ENCODE data around the gene SGMS1. TPM values are rescaled to one million over a fixed set of nuclear protein-coding genes. Genes with fewer than 3 reads are reported as not detected.

The SGMS1 gene
- total RNA-seq, 3 donors from 2014 or later, result 66.5 to 114 (median 80.1) TPM

- Histone ChIP-seq H3K4me3 (no peak overlapping the region), H3K36me3 (no peaks in the 10 kb centered on the region), H3K27me3 (no peaks in the 10 kb centered on the region), H3K9me3 (no peaks in the 10 kb centered on the region), H3K4me1 (peaks cover 0 to 18% of the 10 kb centered on the region in 2 donors), H3K27ac (no peak overlapping the region)
- no peak for DNase-seq (ENCODE audit: low spot score in 2 of 2)
- TF ChIP-seq CTCF (IDR thresholded peaks at IDR 0.05) (no peak), POLR2A (IDR thresholded peaks at IDR 0.05) (no peak)
- intact Hi-C loops (cut with DNase I; ENCODE audit: low total_unique reads), result no loop called here
Observed at GRCh38 chr10:50600831-50601477, 22.8 kb downstream of the SGMS1 start.

GRCh38 chr10:50600286-50600685 lies 23.5 kb downstream of the SGMS1 start:
- Histone ChIP-seq H3K27me3 (no peaks in the 10 kb centered on the region), H3K9me3 (no peaks in the 10 kb centered on the region), H3K27ac (no peak overlapping the region), H3K36me3 (no peaks in the 10 kb centered on the region), H3K4me1 (peaks cover 0 to 12% of the 10 kb centered on the region in 2 donors), H3K4me3 (no peak overlapping the region)
- TF ChIP-seq POLR2A (IDR thresholded peaks at IDR 0.05) (no peak), CTCF (IDR thresholded peaks at IDR 0.05) (no peak), POLR2AphosphoS5 (IDR thresholded peaks at IDR 0.05) (no peak)
- no peak for DNase-seq (ENCODE audit: low spot score in 2 of 2)
- intact Hi-C loops (cut with DNase I; ENCODE audit: low total_unique reads), result no loop called here

GRCh38 chr10:50596897-50597296 lies 26.9 kb downstream of the SGMS1 start:
- Histone ChIP-seq H3K27ac (no peak overlapping the region), H3K36me3 (no peaks in the 10 kb centered on the region), H3K9me3 (no peaks in the 10 kb centered on the region), H3K27me3 (no peaks in the 10 kb centered on the region), H3K4me1 (no peaks in the 10 kb centered on the region), H3K4me3 (no peak overlapping the region)
- intact Hi-C loops (cut with DNase I; ENCODE audit: low total_unique reads), result no loop called here
- TF ChIP-seq CTCF (IDR thresholded peaks at IDR 0.05) (no peak), POLR2A (IDR thresholded peaks at IDR 0.05) (no peak), POLR2AphosphoS5 (IDR thresholded peaks at IDR 0.05) (no peak)
- no peak for DNase-seq (ENCODE audit: low spot score in 2 of 2)

GRCh38 chr10:50596456-50596855 lies 27.3 kb downstream of the SGMS1 start:
- Histone ChIP-seq H3K4me3 (no peak overlapping the region), H3K27ac (no peak overlapping the region), H3K27me3 (no peaks in the 10 kb centered on the region), H3K9me3 (no peaks in the 10 kb centered on the region), H3K36me3 (no peaks in the 10 kb centered on the region), H3K4me1 (no peaks in the 10 kb centered on the region)
- no peak for TF ChIP-seq POLR2AphosphoS5 (IDR thresholded peaks at IDR 0.05)
- TF ChIP-seq POLR2A (IDR thresholded peaks at IDR 0.05), result no peak
- no peak for TF ChIP-seq CTCF (IDR thresholded peaks at IDR 0.05)
- intact Hi-C loops (cut with DNase I; ENCODE audit: low total_unique reads), result no loop called here
- no peak for DNase-seq (ENCODE audit: low spot score in 2 of 2)

GRCh38 chr10:50595785-50596184 lies 28.0 kb downstream of the SGMS1 start:
- H3K27me3 ChIP-seq, result no peaks in the 10 kb centered on the region
- H3K4me3 ChIP-seq, result no peak overlapping the region
- no peaks in the 10 kb centered on the region for H3K9me3 ChIP-seq
- DNase-seq (ENCODE audit: low spot score in 2 of 2), result no peak
- H3K4me1 ChIP-seq, result no peaks in the 10 kb centered on the region
- intact Hi-C loops (cut with DNase I; ENCODE audit: low total_unique reads), result no loop called here
- no peaks in the 10 kb centered on the region for H3K36me3 ChIP-seq
- TF ChIP-seq POLR2AphosphoS5 (IDR thresholded peaks at IDR 0.05) (no peak), POLR2A (IDR thresholded peaks at IDR 0.05) (no peak), CTCF (IDR thresholded peaks at IDR 0.05) (no peak)
- no peak overlapping the region for H3K27ac ChIP-seq

All from breast epithelium (tissue), 4 donors.